H9 (cell line): ENCODE results near the gene XPR1. TPM values are rescaled to one million over a fixed set of nuclear protein-coding genes. Genes with fewer than 3 reads are reported as not detected.

Source experiments
- DNase-seq: peaks from one replicate; pipeline ENCODE4 v3.0.0-alpha.2; 2017
- H2AFZ ChIP-seq: one replicate; pipeline ENCODE4 v1.6.1; 2013; ENCODE audit warnings: mild to moderate bottlenecking, low read length, control low read depth, moderate library complexity
- H2AK5ac ChIP-seq: 2 replicates; pipeline ENCODE4 v1.6.1; 2013; ENCODE audit warnings: low read length, control low read depth, mixed read lengths; ENCODE audit not compliant: insufficient read length
- H2BK120ac ChIP-seq: one replicate; pipeline ENCODE4 v1.6.1; 2013; ENCODE audit warnings: low read depth, mild to moderate bottlenecking, low read length, control low read depth, inconsistent platforms; ENCODE audit not compliant: poor library complexity, severe bottlenecking
- H2BK12ac ChIP-seq: 2 replicates; pipeline ENCODE4 v1.6.1; 2013; ENCODE audit warnings: low read length, control low read depth, mixed read lengths, low read depth; ENCODE audit not compliant: insufficient read length
- H2BK15ac ChIP-seq: 2 replicates; pipeline ENCODE4 v1.6.1; 2013; ENCODE audit warnings: low read depth, low read length, control low read depth
- H2BK20ac ChIP-seq: one replicate; pipeline ENCODE4 v1.6.1; 2013; ENCODE audit warnings: low read depth, mild to moderate bottlenecking, low read length, control low read depth, inconsistent platforms; ENCODE audit not compliant: poor library complexity, severe bottlenecking
- H2BK5ac ChIP-seq: 2 replicates; pipeline ENCODE4 v1.6.1; 2013; ENCODE audit warnings: low read length, control low read depth, mixed read lengths; ENCODE audit not compliant: insufficient read length
- H3K14ac ChIP-seq: 2 replicates; pipeline ENCODE4 v1.6.1; 2013; ENCODE audit warnings: low read length, control low read depth; ENCODE audit not compliant: insufficient read depth
- H3K18ac ChIP-seq: 2 replicates; pipeline ENCODE4 v1.6.1; 2013; ENCODE audit warnings: low read depth, mild to moderate bottlenecking, mixed read lengths, low read length, control low read depth; ENCODE audit not compliant: insufficient read length
- H3K23ac ChIP-seq: 2 replicates; pipeline ENCODE4 v1.6.1; 2013; ENCODE audit warnings: low read length, control low read depth, mixed read lengths, low read depth; ENCODE audit not compliant: insufficient read length
- H3K23me2 ChIP-seq: 2 replicates; pipeline ENCODE4 v1.6.1; 2013; ENCODE audit warnings: low read depth, mild to moderate bottlenecking, mixed read lengths, low read length, control low read depth; ENCODE audit not compliant: insufficient read length, poor library complexity, severe bottlenecking
- H3K27ac ChIP-seq: 2 replicates; pipeline ENCODE4 v1.5.1; 2013; ENCODE audit warnings: low read length, control low read depth, mixed read lengths, low read depth; ENCODE audit not compliant: insufficient read length
- H3K27me3 ChIP-seq: 2 replicates; pipeline ENCODE4 v1.6.1; 2013; ENCODE audit warnings: low read length, control low read depth, inconsistent platforms; ENCODE audit not compliant: insufficient read depth
- H3K4ac ChIP-seq: 2 replicates; pipeline ENCODE4 v1.6.1; 2013; ENCODE audit warnings: low read depth, mild to moderate bottlenecking, control low read depth, inconsistent platforms, low read length, moderate library complexity
- H3K4me1 ChIP-seq: 2 replicates; pipeline ENCODE4 v1.6.1; 2013; ENCODE audit warnings: low read length, control low read depth, inconsistent platforms; ENCODE audit not compliant: insufficient read depth
- H3K4me2 ChIP-seq: 2 replicates; pipeline ENCODE4 v1.6.1; 2013; ENCODE audit warnings: low read length, control low read depth, mixed read lengths; ENCODE audit not compliant: insufficient read length, insufficient read depth
- H3K56ac ChIP-seq: 2 replicates; pipeline ENCODE4 v1.6.1; 2013; ENCODE audit warnings: low read depth, mild to moderate bottlenecking, mixed read lengths, low read length, control low read depth; ENCODE audit not compliant: insufficient read length
- H3K79me1 ChIP-seq: 2 replicates; pipeline ENCODE4 v1.6.1; 2013; ENCODE audit warnings: low read depth, mild to moderate bottlenecking, moderate library complexity, low read length, control low read depth, inconsistent platforms; ENCODE audit not compliant: insufficient read depth, poor library complexity, severe bottlenecking
- H3K79me2 ChIP-seq: 2 replicates; pipeline ENCODE4 v1.6.1; 2013; ENCODE audit warnings: low read length, control low read depth, inconsistent platforms; ENCODE audit not compliant: insufficient read depth
- H3K9ac ChIP-seq: 2 replicates; pipeline ENCODE4 v1.6.1; 2013; ENCODE audit warnings: low read length, control low read depth, mixed read lengths; ENCODE audit not compliant: insufficient read length; ENCODE audit errors: extremely low read depth
- H3K9me3 ChIP-seq: one replicate; pipeline ENCODE4 v1.6.1; 2013; ENCODE audit warnings: low read depth, low read length, inconsistent platforms; ENCODE audit not compliant: control insufficient read depth
- H3T11ph ChIP-seq: one replicate; pipeline ENCODE4 v1.6.1; 2013; ENCODE audit warnings: mild to moderate bottlenecking, low read length, control low read depth, inconsistent platforms
- H4K20me1 ChIP-seq: one replicate; pipeline ENCODE4 v1.6.1; 2013; ENCODE audit not compliant: control insufficient read depth, insufficient read length, insufficient read depth
- H4K5ac ChIP-seq: 2 replicates; pipeline ENCODE4 v1.6.1; 2013; ENCODE audit warnings: low read depth, mild to moderate bottlenecking, mixed read lengths, low read length, control low read depth; ENCODE audit not compliant: insufficient read length
- H4K8ac ChIP-seq: replicated peaks from 2 replicates; pipeline ENCODE4 v1.6.1; 2013; ENCODE audit warnings: low read length, control low read depth, mixed read lengths, low read depth; ENCODE audit not compliant: insufficient read length
- H4K91ac ChIP-seq: 2 replicates; pipeline ENCODE4 v1.6.1; 2013; ENCODE audit warnings: low read depth, mild to moderate bottlenecking, moderate library complexity, mixed read lengths, low read length, control low read depth; ENCODE audit not compliant: insufficient read length
- H3K27ac Mint-ChIP-seq, 3 experiments: 2 replicates in 2 of 3; 3 replicates in 1 of 3; pipeline ENCODE4 v1.8.0; 2020 to 2021; ENCODE audit warnings: mixed read lengths in 3 of 3, mild to moderate bottlenecking in 1 of 3, moderate library complexity in 1 of 3
- H3K27me3 Mint-ChIP-seq: 2 replicates; pipeline ENCODE4 v1.8.0; 2021; ENCODE audit warnings: low read depth, mild to moderate bottlenecking, moderate library complexity, mixed read lengths
- H3K36me3 Mint-ChIP-seq, 3 experiments: 2 replicates in 2 of 3; 3 replicates in 1 of 3; pipeline ENCODE4 v1.8.0; 2020 to 2021; ENCODE audit warnings: low read depth in 3 of 3, mixed read lengths in 3 of 3; ENCODE audit not compliant: insufficient read depth in 1 of 3
- H3K4me1 Mint-ChIP-seq, 2 experiments: 2 replicates each; pipeline ENCODE4 v1.8.0; 2020; ENCODE audit warnings: mixed read lengths in 2 of 2
- H3K4me3 Mint-ChIP-seq, 2 experiments: 2 replicates in 1 of 2; 3 replicates in 1 of 2; pipeline ENCODE4 v1.8.0; 2020 to 2021; ENCODE audit warnings: mild to moderate bottlenecking in 2 of 2, mixed read lengths in 2 of 2, moderate library complexity in 1 of 2
- H3K9me3 Mint-ChIP-seq, 2 experiments: 2 replicates in 1 of 2; 3 replicates in 1 of 2; pipeline ENCODE4 v1.8.0; 2020; ENCODE audit warnings: mild to moderate bottlenecking in 2 of 2, mixed read lengths in 2 of 2, moderate library complexity in 1 of 2
- CTCF ChIP-seq: fragments of 200-600 bp; sonication (generic); conservative IDR thresholded peaks from 3 replicates; pipeline ENCODE4 v1.8.0; 2021; ENCODE audit warnings: antibody characterized with exemption, mild to moderate bottlenecking
- WGBS: extraction: QIAGEN DNeasy Blood & Tissue Kit; methylation state at CpG from one replicate; pipeline ENCODE4 v1.1.7; 2013; ENCODE audit warnings: missing lambda C conversion rate, low lambda C conversion rate, mixed read lengths; ENCODE audit not compliant: insufficient read length; ENCODE audit errors: extremely low coverage; 5-methylcytosine and 5-hydroxymethylcytosine counted together
- total RNA-seq: library from RNA; stranded (reverse); gene quantifications from 2 replicates; pipeline ENCODE4 v1.2.1, GENCODE V29; 2021

XPR1 gene
- total RNA-seq, 1 experiment from 2014 or later: 34.1 TPM

- Histone ChIP-seq H4K20me1 (no peaks in the 10 kb centered on the region), H2BK5ac (no peak overlapping the region), H3K27me3 (no peaks in the 10 kb centered on the region), H2BK120ac (no peak overlapping the region), H3K27ac (no peak overlapping the region), H3K4me2 (no peak overlapping the region), H2BK20ac (no peak overlapping the region), H3K56ac (no peak overlapping the region), H3K79me1 (no peaks in the 10 kb centered on the region), H3K79me2 (no peaks in the 10 kb centered on the region), H3K4ac (no peak overlapping the region), H4K91ac (no peak overlapping the region), H4K8ac (no peak overlapping the region), H3K23ac (no peak overlapping the region), H3K23me2 (no peaks in the 10 kb centered on the region), H3K9ac (no peak overlapping the region), H2BK15ac (no peak overlapping the region), H2BK12ac (no peak overlapping the region), H3K9me3 (no peaks in the 10 kb centered on the region), H3K14ac (no peak overlapping the region), H2AFZ (no peak overlapping the region), H2AK5ac (no peak overlapping the region), H3K4me1 (no peaks in the 10 kb centered on the region), H3T11ph (no peak overlapping the region), H3K18ac (no peak overlapping the region), H4K5ac (no peak overlapping the region)
- H3K36me3 Mint-ChIP-seq: peaks cover 0 to 5% (median 5%) of the 10 kb centered on the region in 3 experiments; a peak in 3 of 7 replicates
- no CpG with 5 or more reads among the region's 1 CpG for WGBS
- no peaks in the 10 kb centered on the region for H3K27me3 Mint-ChIP-seq
- no peaks in the 10 kb centered on the region for H3K9me3 Mint-ChIP-seq
- H3K4me3 Mint-ChIP-seq: no peak overlapping the region
- no peak for TF ChIP-seq CTCF
- no peaks in the 10 kb centered on the region for H3K4me1 Mint-ChIP-seq
- no peak for DNase-seq
- peak overlapping the region in 1 of 3 experiments; percentile 5; a peak in 3 of 7 replicates for H3K27ac Mint-ChIP-seq
Observed at GRCh38 chr1:180786624-180787023, 154.8 kb downstream of the XPR1 start.
